Esophagus mucosa (tissue), 1 donor: Measurements from ENCODE around the gene DHTKD1. TPM values are rescaled to one million over a fixed set of nuclear protein-coding genes. Genes with fewer than 3 reads are reported as not detected.
A peak's percentile ranks its signal among the peaks of the same experiment; 100 is the strongest.

Experiments
- ATAC-seq: fragments of 200-7000 bp; cut with Tn5 transposase; one replicate; pipeline ENCODE4 v1.9.1; 2020
- total RNA-seq: library from RNA; stranded (reverse); gene quantifications from one replicate; pipeline ENCODE4 v1.2.4, GENCODE V29; 2023
- donor health status: DM: yes; HTN: yes; CAD: no.

Gene DHTKD1
- total RNA-seq, result 21.7 TPM

GRCh38 chr10:12068449-12069269 is at the start of gene DHTKD1:
DHTKD1 (plus strand) TSS chr10:12068954; CDS start chr10:12069034, 80 bp downstream.
- peak; percentile 99 for ATAC-seq

DNA sequence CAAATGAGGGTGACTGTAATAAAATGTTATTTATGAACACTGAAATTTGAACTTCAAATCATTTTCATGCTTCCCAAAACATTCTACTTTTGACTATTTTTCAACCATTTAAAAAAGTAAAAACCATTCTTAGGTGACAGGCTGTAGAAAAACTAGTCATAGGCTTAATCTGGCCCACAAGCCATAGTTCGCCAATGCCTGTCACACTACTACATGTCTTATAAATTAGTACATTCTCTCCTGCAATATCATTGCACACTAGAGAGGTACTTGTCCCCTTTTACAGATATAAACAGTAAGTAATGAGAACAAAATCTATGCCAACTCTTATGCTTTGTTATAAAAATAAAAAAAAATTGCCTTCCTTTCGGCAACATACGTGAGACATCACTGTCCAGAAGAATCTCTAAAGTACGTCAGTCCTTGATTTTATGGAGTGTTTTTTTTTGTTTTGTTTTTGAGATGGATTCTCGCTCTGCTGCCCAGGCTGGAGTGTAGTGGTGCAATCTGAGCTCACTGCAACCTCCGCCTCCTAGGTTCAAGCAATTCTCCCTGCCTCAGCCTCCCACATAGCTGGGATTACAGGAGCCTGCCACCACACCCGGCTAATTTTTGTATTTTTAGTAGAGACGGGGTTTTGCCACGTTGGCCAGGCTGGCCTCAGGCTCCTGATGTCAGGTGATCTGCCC is 49.3 kb upstream of the DHTKD1 start:
- ATAC-seq, result no peak

DNA sequence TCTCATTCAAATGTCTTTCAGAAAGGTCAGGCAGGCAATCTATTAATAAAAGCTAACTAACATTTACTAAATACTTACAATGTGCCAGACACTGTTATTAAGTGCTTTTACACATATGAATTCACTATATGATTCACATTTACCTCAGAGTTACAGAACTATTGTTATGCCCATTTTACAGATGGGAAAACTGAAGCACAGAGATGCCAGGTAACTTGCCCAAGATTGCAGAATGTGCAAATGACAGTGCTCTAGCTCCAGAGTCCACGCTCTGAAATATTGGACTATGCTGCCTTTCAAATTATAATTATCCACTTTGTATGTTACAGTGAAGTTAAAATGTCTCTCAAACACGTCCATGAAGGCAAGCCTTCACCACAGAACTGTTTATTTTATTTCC is 48.2 kb upstream of the DHTKD1 start:
- ATAC-seq, result no peak

DNA sequence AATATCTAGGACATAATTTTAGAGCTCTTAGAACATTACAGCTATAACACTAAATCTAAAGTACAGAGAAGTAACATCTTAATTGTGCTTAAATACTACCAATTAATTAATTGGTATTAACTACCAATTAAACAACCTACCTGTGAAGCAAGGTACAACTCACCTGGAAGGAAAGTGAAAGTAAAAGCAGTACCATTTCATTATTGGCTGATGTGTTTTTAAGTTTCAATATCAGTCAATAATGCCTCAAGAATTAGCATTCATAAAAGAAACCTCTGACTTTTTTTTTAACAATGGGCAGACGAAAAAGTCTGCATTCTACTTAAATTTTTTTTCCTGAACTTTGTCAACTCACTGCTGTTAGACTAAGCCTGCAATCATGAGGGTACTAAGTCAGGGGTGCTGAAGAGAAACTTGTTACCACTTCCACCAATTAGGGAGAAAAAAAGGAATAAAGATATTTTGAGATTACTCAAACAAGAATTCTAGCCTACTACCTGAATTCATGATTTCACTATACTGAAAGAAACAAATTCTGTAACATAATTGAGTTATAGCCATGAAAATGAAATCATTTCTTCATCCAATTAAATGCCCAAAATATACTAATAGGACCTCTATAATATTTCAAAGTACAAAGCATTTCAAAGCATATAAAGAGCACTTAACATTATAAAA is 46.0 kb upstream of the DHTKD1 start:
- no peak for ATAC-seq

GRCh38 chr10:12025591-12025990 is 43.2 kb upstream of the DHTKD1 start:
- no peak for ATAC-seq

DNA sequence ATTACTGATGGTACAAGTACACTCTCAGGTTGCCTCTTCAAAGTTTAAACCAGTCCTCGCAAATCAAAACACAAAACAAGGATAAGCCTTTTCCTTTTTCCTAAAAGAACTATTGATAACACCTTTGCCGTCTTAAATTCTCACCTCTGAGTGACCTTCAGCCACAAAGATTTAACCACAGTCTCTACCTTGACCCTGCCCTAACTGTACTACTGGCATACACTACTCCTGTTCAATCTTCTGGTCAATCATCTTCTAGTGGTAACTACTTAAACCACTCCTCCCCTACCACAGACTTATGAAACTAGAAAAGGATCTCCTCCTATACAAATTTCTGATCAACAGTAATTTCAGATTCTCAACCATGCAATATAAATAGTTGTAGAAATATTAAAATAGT is 41.2 kb upstream of the DHTKD1 start:
- ATAC-seq, result no peak

- ATAC-seq, result no peak
Observed at GRCh38 chr10:12031404-12031803, 37.4 kb upstream of the DHTKD1 start.

DNA sequence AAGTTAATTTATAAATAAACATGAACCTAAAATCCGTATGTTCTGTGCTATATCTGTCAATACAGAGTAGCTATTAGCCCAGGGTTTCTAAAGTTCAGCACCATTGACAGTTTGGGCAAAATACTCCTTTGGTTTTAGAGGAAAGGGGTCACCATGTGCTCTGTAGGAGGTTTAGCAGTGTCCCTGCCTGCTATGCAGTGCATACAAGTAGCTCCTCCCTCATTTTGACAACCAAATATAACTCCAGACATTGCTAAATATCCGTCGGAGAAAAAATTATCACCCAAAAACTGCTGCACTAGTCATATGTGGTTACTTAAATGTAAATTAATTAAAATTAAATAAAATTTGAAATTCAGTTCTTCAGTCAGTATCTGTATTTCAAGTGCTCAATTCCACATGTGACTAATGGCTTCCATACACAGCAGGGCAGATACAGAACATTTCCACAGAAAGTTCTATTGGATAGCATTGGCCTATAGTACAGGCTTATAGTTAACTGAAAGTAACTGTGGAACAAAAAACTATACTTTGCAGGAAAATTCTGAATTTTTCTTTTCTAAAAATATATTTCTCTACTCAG is 32.6 kb upstream of the DHTKD1 start:
- ATAC-seq, result no peak

DNA sequence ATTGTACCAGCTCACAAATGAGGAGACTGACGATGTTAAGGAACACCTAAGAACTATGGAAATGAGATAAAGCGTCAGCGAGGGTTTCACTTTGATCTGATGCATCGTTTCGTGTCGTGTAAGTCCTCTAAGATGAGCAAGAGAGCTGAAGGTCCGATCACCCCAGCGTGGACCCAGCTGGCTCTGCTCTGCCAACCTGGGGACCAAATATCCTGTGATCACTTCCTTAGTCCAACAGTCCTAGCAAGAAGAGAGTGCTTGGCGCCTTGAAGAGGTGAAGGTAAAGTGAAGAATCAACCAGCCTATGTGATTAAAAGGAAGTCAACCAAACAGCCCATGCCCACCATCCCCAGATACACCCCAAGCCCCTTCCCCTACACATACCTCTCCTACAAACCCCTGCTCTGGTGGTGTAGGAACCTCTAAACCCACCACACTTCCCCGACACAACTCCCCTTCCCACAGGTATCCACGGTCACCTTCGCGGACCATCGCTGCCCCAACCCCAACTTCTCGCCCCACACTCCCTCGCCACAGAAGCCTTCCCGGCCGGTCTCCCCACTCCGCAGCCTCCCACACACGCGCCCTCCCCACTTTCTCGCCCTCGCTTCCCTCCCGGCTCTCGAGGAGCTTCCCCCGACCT is 26.9 kb upstream of the DHTKD1 start:
- no peak for ATAC-seq

GRCh38 chr10:12042409-12042796 is 26.4 kb upstream of the DHTKD1 start:
- ATAC-seq, result peak; percentile 18

GRCh38 chr10:12042797-12043651 is 25.7 kb upstream of the DHTKD1 start, which contains the start of gene UPF2:
UPF2 (minus strand) TSS chr10:12042809; CDS start chr10:12035423, 7,386 bp downstream.
- ATAC-seq, result peak; percentile 98

GRCh38 chr10:12045596-12045995 is 23.2 kb upstream of the DHTKD1 start:
- ATAC-seq, result no peak

DNA sequence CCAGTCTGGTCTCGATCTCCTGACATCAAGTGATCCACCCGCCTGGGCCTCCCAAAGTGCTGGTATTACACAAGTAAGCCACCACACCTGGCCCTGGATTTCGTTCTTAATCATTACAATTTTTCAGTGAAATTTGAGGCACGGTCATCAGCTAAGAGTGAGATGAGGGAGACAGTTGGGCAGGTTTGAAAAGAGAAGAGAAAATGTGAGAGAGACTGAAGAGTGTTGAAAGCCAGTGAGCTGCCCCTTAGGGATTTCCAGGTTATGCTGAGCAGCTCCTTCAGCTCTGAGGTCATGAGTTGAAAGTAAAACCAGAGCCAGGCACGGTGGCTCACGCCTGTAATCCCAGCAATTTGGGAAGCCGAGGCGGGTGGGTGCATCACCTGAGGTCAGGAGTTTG is 20.2 kb upstream of the DHTKD1 start:
- ATAC-seq, result no peak

DNA sequence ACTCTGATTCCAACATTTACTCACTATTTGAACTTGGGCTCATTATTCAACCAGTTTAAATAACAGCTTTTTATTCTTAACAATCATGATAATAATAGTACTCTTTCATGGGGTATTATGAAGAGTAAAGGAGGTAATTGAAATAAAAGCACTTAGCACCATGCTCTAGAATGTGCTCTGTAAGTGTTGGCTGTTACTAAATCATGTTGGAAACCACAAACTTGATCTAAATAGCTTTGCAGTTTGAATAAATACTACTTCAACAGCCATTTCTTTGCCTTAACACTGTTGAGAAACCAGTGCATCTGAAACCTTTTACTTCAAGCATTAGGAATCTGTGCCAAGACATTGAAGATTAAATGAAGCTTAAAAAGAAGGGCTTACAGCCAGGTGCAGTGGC is 18.2 kb upstream of the DHTKD1 start:
- ATAC-seq, result no peak

GRCh38 chr10:12051241-12051640 is 17.5 kb upstream of the DHTKD1 start:
- ATAC-seq, result no peak

GRCh38 chr10:12055732-12056131 is 13.0 kb upstream of the DHTKD1 start:
- ATAC-seq, result no peak

DNA sequence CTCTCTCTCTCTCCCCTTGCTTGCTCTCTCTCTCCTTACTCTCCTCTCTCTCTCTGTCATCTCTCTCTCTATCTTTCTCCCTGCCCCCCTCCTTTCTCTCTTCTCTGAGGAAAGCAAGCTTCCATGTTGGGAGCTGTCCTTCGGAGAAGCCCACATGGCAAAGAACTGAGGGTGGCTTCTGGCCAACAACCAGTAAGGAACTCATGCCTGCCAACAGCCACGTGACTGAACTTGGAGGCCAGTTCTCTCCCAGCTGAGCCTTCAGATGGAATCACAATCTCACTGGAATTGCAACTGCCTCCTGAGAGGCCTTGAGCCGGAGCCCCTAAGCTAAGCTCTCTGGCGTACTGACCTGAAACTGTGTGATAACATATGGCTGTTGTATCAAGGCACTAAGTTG is 12.0 kb upstream of the DHTKD1 start:
- no peak for ATAC-seq

DNA sequence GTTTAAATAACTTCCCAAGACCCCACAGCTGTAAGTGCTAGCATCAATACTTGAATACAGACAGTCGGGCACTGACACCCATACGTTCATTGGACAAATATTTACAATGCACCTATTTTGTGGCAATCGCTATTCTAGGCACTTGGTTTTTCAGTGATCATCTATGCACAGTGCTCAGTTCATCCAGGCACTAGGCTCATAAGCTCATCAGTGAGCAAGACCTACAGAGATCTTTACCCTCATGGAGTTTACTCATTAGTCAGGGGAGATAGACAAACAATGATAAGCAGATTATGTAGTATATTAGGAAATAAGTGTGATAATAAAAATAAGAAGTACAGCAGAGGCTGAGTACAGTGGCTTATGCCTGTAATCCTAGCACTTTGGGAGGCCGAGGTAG is 7.6 kb upstream of the DHTKD1 start:
- ATAC-seq, result no peak

DNA sequence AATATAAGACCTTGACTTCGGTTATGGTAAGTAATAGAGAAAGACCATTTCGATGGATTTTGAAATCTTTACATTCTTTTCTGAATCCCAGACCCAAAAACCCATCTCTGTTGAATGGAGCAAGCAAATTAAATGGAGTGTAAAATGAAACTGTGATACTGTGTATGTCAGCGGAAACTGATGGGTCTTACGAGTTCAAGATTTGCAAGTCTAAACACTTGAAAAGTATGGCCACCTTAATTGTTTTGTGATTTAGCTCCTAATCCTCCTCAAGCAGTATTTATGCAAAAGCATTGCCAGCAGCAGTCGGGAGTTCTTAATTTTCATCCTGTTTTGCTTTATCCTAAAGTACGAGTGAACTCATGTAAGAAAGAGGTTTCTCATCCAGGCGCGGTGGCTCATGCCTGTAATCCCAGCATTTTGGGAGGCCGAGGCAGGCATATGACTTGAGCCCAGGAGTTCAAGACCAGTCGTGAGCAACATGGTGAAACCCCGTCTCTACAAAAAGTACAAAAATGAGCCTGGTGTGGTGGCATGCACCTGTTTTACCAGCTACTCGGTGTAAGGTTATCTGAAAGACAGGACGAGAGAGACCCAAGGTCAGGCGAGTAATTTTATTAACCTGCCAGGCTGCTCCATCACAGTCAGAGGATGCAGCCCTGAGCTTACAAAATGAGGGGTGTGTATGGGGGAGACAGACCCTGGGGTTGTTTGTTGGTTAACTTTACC is 5.8 kb upstream of the DHTKD1 start:
- no peak for ATAC-seq

DNA sequence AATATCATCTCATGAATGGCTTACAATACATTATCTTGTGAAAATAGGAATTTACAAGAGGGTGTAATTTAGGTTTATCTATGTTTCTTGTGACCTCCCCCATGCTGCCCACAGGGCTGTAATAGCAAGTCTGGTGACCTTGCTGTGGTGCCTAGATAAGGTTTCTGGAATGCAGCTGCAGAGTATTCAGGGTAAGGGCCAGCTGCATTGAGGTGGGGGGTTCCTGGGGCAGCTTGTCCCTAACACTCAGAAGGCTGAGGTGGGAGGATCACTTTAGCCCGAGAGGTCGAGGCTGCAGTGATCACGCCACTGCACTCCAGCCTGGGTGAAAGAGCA is 5.3 kb upstream of the DHTKD1 start:
- ATAC-seq, result no peak

DNA sequence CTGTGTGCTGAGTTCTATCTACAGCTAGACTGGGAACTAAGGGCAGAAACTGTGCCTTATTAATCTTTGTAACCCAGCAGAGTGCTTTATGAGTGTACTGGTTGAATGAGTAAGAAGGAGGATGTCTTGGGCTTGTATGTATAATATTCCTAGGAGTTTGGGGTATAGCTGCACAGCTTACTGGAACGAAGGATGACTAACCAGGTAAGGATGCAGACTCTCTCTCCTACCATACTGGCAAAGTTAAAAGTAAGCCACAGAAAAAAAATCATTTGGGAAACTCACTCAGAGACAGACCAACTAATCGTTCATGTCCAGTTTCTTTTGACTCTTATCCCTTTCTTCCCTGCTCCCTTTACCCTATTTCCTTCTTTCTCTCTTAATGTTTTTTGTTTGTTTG is 1.4 kb upstream of the DHTKD1 start:
- no peak for ATAC-seq
